ENCODE results near the gene SH2D3A. TPM values are rescaled to one million over a fixed set of nuclear protein-coding genes. Genes with fewer than 3 reads are reported as not detected.
"Not testable (repeated sequence)": the region's sequence is repeated elsewhere in the genome, so short reads cannot be mapped to it uniquely, and the experiment has no call there.

SH2D3A gene
- total and polyA plus RNA-seq, 4 donors: 0.20 to 1.7 (median 0.89) TPM

DNA sequence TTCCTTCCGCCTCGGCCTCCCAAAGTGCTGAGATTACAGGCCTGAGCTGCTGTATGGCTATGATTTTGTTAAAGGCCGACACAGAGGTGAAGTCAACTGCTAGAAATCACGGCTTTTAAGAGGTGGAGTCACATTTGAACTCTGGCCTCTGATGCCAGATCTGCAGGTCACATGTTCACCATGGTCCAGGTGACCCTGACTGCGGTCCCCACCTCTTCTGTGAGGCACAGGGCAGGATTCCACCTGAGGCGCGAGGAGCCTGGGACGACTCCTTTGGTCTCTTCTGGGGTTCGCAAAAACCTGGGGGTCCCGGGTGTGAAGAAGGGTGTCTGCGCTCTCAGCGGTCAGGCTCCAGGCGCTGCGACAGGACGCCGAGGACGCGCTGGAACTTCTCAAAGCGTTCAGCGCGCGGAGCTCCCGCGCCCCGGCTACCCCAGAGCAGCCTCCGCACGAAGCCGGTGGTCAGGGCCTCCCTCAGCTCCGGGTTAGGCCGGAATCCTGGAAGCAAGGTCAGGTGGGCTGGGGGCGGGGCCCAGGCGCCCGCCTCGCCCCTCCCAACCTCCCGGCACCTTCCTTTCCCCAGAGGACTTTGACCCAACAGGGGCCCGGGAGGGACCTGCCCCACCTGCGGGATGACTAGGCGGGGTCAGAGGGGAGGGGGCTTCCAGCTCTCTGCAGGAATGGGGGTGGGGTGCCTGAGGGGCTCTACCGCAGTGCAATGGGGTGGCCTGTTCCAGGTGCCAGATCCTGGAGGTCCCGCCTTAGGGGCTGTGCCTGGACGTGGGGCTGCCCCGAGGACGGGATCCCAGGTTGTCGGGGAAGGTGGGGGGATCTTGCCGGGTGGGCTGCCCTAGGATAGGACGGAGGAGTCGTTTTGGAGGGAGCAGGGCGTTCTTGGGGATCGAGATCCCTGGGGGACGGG, 14.7 kb downstream of the SH2D3A start:
- Histone ChIP-seq H3K27ac (ENCODE audit: low read depth, low read length) (no peak overlapping the region), H3K36me3 (ENCODE audit: control insufficient read depth, insufficient read depth, low read length) (peaks cover 32% of the 10 kb centered on the region), H3K4me1 (ENCODE audit: control insufficient read depth, insufficient read depth, low read length) (peaks cover 14% of the 10 kb centered on the region), H3K9me3 (ENCODE audit: control insufficient read depth, insufficient read depth, low read length) (no peaks in the 10 kb centered on the region), H3K27me3 (ENCODE audit: control insufficient read depth, insufficient read depth, low read length) (peaks cover 10% of the 10 kb centered on the region), H3K4me3 (ENCODE audit: low read depth, low read length) (peak overlapping the region; percentile 38)
- WGBS (ENCODE audit: insufficient coverage): 33% methylated on average over 43 of the region's 50 CpGs
- DNase-seq (ENCODE audit: low read depth in 4 of 6, low spot score in 6 of 6): no peak

DNA sequence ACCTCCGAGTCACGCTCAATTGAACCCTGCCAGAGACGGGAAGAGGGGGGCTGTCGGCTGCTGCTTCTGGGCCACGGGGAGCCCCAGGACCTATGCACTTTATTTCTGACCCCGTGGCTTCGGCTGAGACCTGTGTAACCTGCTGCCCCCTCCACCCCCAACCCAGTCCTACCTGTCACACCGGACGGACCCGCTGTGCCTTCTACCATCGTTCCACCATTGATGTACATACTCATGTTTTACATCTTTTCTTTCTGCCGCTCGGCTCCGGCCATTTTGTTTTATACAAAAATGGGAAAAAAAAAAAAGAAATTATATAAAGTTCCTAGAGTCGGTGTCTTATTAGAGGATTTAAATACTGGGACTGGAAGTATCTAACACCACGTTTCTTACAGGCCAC, 16.0 kb downstream of the SH2D3A start:
- H3K9me3 ChIP-seq (ENCODE audit: control insufficient read depth, insufficient read depth, low read length): peaks cover 3% of the 10 kb centered on the region
- no peak overlapping the region for H3K27ac ChIP-seq (ENCODE audit: low read depth, low read length)
- DNase-seq (ENCODE audit: low read depth in 4 of 6, low spot score in 6 of 6): no peak
- H3K4me3 ChIP-seq (ENCODE audit: low read depth, low read length): no peak overlapping the region
- H3K36me3 ChIP-seq (ENCODE audit: control insufficient read depth, insufficient read depth, low read length): peaks cover 45% of the 10 kb centered on the region
- peaks cover 10% of the 10 kb centered on the region for H3K27me3 ChIP-seq (ENCODE audit: control insufficient read depth, insufficient read depth, low read length)
- WGBS (ENCODE audit: insufficient coverage): 92% methylated on average over 6 of the region's 16 CpGs
- H3K4me1 ChIP-seq (ENCODE audit: control insufficient read depth, insufficient read depth, low read length): peaks cover 14% of the 10 kb centered on the region

DNA sequence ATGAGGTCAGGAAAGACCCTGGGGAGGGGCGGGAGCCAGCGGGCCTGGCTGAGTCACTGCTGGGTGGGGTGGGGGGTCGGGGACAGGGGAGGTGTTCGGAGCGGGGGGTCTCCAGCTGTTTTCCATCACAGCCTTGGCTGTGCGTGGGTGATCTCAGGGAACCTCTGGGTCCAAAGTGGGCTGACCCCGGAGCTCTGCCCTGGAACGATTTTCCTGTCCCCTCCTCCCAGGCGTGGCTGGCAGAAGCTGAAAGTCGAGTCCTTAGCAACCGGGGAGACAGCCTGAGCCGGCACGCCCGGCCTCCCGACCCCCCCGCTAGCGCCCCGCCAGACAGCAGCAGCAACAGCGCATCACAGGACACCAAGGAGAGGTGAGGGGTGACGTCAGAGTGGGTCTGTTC, 17.2 kb downstream of the SH2D3A start:
- no peak overlapping the region for H3K27ac ChIP-seq (ENCODE audit: low read depth, low read length)
- H3K36me3 ChIP-seq (ENCODE audit: control insufficient read depth, insufficient read depth, low read length): peaks cover 49% of the 10 kb centered on the region
- H3K9me3 ChIP-seq (ENCODE audit: control insufficient read depth, insufficient read depth, low read length): peaks cover 3% of the 10 kb centered on the region
- H3K4me3 ChIP-seq (ENCODE audit: low read depth, low read length): no peak overlapping the region
- 79% methylated on average over 18 of the region's 20 CpGs for WGBS (ENCODE audit: insufficient coverage)
- peaks cover 10% of the 10 kb centered on the region for H3K27me3 ChIP-seq (ENCODE audit: control insufficient read depth, insufficient read depth, low read length)
- peaks cover 16% of the 10 kb centered on the region for H3K4me1 ChIP-seq (ENCODE audit: control insufficient read depth, insufficient read depth, low read length)
- DNase-seq (ENCODE audit: low read depth in 4 of 6, low spot score in 6 of 6): no peak

DNA sequence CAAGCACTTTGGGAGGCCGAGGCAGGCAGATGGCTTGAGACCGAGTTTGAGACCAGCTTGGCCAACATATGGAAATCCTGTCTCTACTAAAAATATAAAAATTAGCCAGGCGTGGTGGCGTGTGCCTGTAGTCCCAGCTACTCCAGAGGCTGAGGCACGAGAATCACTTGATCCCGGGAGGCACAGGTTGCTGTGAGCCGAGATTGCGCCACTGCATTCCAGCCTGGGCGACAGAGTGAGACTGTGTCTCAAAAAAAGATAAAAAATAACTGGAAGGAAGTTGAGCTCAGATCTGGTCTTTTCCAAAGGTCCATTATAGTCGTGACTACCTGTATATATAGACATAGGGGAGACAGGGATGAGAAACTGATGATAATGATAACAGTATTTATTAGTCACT, 18.7 kb downstream of the SH2D3A start:
- H3K4me3 ChIP-seq (ENCODE audit: low read depth, low read length); DNase-seq (ENCODE audit: low read depth in 4 of 6, low spot score in 6 of 6); H3K27me3 ChIP-seq (ENCODE audit: control insufficient read depth, insufficient read depth, low read length); H3K9me3 ChIP-seq (ENCODE audit: control insufficient read depth, insufficient read depth, low read length); H3K27ac ChIP-seq (ENCODE audit: low read depth, low read length): not testable (repeated sequence)
- H3K4me1 ChIP-seq (ENCODE audit: control insufficient read depth, insufficient read depth, low read length): peaks cover 22% of the 10 kb centered on the region
- 98% methylated on average over 7 of the region's 10 CpGs for WGBS (ENCODE audit: insufficient coverage)
- H3K36me3 ChIP-seq (ENCODE audit: control insufficient read depth, insufficient read depth, low read length): peaks cover 60% of the 10 kb centered on the region

DNA sequence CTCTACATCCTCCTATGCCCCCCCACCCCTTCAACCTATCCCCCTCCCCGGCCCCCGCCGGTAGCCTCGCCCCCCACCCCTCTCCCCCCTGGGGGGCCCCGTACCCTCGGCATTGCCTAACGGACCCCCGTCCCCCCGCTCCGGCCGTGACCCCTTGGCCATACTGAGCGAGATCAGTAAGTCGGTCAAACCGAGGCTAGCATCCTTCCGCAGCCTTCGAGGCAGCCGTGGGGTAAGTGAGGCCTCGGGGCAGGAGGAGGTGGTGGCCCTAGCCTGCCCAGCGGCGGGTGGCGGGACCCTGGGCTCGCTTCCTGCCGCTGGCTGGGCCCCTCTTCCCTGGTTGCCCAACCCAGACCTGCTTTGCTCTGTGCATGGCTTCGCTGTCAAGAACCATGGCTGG, 21.3 kb downstream of the SH2D3A start:
- Histone ChIP-seq H3K4me1 (ENCODE audit: control insufficient read depth, insufficient read depth, low read length) (peaks cover 16% of the 10 kb centered on the region), H3K27me3 (ENCODE audit: control insufficient read depth, insufficient read depth, low read length) (no peaks in the 10 kb centered on the region), H3K4me3 (ENCODE audit: low read depth, low read length) (no peak overlapping the region), H3K9me3 (ENCODE audit: control insufficient read depth, insufficient read depth, low read length) (peaks cover 3% of the 10 kb centered on the region), H3K27ac (ENCODE audit: low read depth, low read length) (no peak overlapping the region), H3K36me3 (ENCODE audit: control insufficient read depth, insufficient read depth, low read length) (peaks cover 52% of the 10 kb centered on the region)
- WGBS (ENCODE audit: insufficient coverage): 98% methylated on average over 16 of the region's 24 CpGs
- DNase-seq (ENCODE audit: low read depth in 4 of 6, low spot score in 6 of 6): no peak

DNA sequence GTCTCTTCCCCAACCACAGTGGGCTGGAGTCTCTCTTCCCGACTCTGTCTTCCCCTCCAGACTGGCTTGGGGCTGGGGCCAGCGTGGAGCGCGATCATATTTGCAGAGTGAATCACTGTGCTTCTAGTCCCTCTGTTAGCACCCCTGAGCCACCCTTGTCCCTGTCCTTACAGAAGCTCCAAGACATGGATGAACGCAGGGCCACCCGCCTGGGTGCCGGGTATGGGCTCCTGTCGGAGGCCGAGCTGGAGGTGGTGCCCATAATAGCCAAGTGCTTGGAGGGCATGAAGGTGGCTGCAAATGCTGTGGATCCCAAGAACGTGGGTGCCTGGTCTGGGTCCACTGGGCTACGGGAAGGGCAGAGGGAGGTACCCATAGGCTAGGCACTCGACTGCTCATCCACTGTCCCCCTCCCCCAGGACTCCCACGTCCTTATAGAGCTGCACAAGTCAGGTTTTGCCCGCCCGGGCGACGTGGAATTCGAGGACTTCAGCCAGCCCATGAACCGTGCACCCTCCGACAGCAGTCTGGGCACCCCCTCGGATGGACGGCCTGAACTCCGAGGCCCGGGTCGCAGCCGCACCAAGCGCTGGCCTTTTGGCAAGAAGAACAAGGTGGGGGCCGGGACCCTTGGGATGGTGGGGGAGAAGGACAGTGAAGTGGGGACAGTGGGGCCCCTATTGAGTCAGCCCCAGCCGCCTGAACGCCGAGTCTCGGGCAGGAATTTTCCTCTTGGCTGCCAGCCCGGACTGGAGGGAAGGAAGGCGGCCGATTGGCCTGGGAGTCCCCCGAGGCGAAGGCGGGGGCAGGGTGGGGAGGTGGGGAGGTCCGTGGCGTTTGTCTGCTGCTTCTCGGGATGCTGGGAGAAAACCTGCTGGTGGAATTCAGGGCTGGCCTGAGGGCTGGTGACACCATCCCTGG, 22.6 kb downstream of the SH2D3A start:
- peak in 2 of 6 donors; percentile 72 to 79 for DNase-seq (ENCODE audit: low read depth in 4 of 6, low spot score in 6 of 6)
- peaks cover 40% of the 10 kb centered on the region for H3K36me3 ChIP-seq (ENCODE audit: control insufficient read depth, insufficient read depth, low read length)
- peaks cover 29% of the 10 kb centered on the region for H3K4me1 ChIP-seq (ENCODE audit: control insufficient read depth, insufficient read depth, low read length)
- H3K4me3 ChIP-seq (ENCODE audit: low read depth, low read length): no peak overlapping the region
- H3K27ac ChIP-seq (ENCODE audit: low read depth, low read length): peak overlapping the region; percentile 78
- H3K9me3 ChIP-seq (ENCODE audit: control insufficient read depth, insufficient read depth, low read length): peaks cover 3% of the 10 kb centered on the region
- H3K27me3 ChIP-seq (ENCODE audit: control insufficient read depth, insufficient read depth, low read length): no peaks in the 10 kb centered on the region
- WGBS (ENCODE audit: insufficient coverage): 32% methylated on average over 38 of the region's 41 CpGs

DNA sequence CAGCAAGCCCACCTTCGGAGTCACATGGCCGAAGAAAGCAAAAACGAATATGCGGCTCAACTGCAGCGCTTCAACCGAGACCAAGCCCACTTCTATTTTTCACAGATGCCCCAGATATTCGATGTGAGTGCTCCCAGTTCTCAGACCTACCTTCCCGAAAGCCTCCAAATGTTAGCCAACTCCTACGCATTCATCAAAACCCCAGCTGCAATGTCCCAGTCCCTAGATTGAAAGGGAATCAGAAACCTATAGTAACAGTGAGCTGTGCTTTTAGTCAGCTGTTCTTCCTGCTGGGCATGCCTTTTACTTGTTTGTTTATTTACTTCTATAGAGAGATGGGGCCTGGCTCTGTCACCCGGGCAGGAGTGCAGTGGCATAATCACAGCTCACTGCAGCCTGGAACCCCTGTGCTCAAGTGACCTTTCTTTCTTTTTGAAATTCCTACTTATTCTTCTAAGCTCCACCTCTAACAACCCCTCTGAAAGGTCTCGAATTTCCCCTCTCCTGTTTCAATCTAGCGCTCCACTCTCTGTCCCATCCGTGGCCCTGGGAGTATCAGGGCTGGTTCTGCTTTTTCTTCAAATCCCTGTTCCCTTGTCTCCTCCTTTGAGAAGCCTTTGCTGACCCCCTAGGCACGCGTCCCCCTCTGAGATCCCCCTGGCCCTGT, 23.4 kb downstream of the SH2D3A start:
- Histone ChIP-seq H3K27me3 (ENCODE audit: control insufficient read depth, insufficient read depth, low read length) (no peaks in the 10 kb centered on the region), H3K9me3 (ENCODE audit: control insufficient read depth, insufficient read depth, low read length) (peaks cover 3% of the 10 kb centered on the region), H3K27ac (ENCODE audit: low read depth, low read length) (peak overlapping the region; percentile 78), H3K36me3 (ENCODE audit: control insufficient read depth, insufficient read depth, low read length) (peaks cover 35% of the 10 kb centered on the region), H3K4me1 (ENCODE audit: control insufficient read depth, insufficient read depth, low read length) (peaks cover 34% of the 10 kb centered on the region), H3K4me3 (ENCODE audit: low read depth, low read length) (no peak overlapping the region)
- 90% methylated on average over 12 of the region's 15 CpGs for WGBS (ENCODE audit: insufficient coverage)
- DNase-seq (ENCODE audit: low read depth in 4 of 6, low spot score in 6 of 6): no peak

DNA sequence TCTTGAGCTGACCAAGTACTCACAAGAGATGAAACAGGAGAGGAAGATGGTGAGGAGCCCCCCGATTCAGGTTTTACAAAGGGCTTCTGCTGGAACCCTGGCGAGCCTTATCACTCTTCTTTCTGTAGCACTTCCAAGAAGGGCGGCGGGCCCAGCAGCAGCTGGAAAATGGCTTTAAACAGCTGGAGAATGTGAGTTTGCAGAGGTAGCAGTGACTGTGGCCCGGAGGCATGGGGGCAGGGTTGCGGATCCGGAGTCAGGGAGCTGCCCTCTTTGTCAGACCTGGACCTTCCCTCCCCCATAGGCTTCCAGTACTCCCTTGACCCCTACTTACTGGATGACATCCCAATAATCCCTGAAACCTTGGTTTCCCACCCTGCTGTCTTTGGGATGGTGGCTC, 24.2 kb downstream of the SH2D3A start:
- DNase-seq (ENCODE audit: low read depth in 4 of 6, low spot score in 6 of 6): peak in 1 of 6 donors; percentile 42
- Histone ChIP-seq H3K36me3 (ENCODE audit: control insufficient read depth, insufficient read depth, low read length) (peaks cover 33% of the 10 kb centered on the region), H3K4me3 (ENCODE audit: low read depth, low read length) (no peak overlapping the region), H3K9me3 (ENCODE audit: control insufficient read depth, insufficient read depth, low read length) (peaks cover 3% of the 10 kb centered on the region), H3K4me1 (ENCODE audit: control insufficient read depth, insufficient read depth, low read length) (peaks cover 42% of the 10 kb centered on the region), H3K27ac (ENCODE audit: low read depth, low read length) (no peak overlapping the region), H3K27me3 (ENCODE audit: control insufficient read depth, insufficient read depth, low read length) (no peaks in the 10 kb centered on the region)
- 88% methylated on average over 4 of the region's 7 CpGs for WGBS (ENCODE audit: insufficient coverage)

All from spinal cord (tissue), 10 donors.